K562 (cell line): ENCODE data around the gene EXOC2. TPM values are rescaled to one million over a fixed set of nuclear protein-coding genes. Genes with fewer than 3 reads are reported as not detected.

Source experiments
- ARID4B ChIP-seq: sonication (generic); formaldehyde crosslinking; IDR thresholded peaks from 2 replicates; pipeline ENCODE4 v1.8.0; 2022; ENCODE audit warnings: mild to moderate bottlenecking, missing genetic modification reagents
- CREB1 ChIP-seq, 2 experiments: sonication (generic) in 1 of 2; formaldehyde crosslinking in 1 of 2; IDR thresholded peaks; 2 replicates each; pipeline versions ENCODE4 v1.6.1 to v1.8.0; 2012 to 2022; ENCODE audit warnings: inconsistent platforms in 1 of 2, mild to moderate bottlenecking in 1 of 2, missing genetic modification reagents in 1 of 2, moderate library complexity in 1 of 2
- IRF2 ChIP-seq: sonication (generic); formaldehyde crosslinking; IDR thresholded peaks from 2 replicates; pipeline ENCODE4 v1.8.1; 2022; ENCODE audit warnings: mild to moderate bottlenecking, missing genetic modification reagents
- MLX ChIP-seq, 2 experiments: fragments of 450-650 bp in 1 of 2; sonication (generic) in 1 of 2; formaldehyde crosslinking; conservative IDR thresholded peaks; 2 replicates each; pipeline versions ENCODE4 v1.4.0 to v1.8.1; 2020 to 2022; ENCODE audit warnings: mild to moderate bottlenecking in 1 of 2, missing genetic modification reagents in 1 of 2
- NFIX ChIP-seq: fragments of 250-450 bp; sonication (Bioruptor Pico); IDR thresholded peaks from 2 replicates; pipeline ENCODE4 v1.4.0; 2020; ENCODE audit warnings: low read depth, mild to moderate bottlenecking, moderate library complexity
- PRDM10 ChIP-seq: fragments of 450-650 bp; IDR thresholded peaks from 2 replicates; pipeline ENCODE4 v1.6.1; 2018; ENCODE audit not compliant: partially characterized antibody
- RNF219 ChIP-seq: fragments of 250-450 bp; sonication (Bioruptor Pico); IDR thresholded peaks from 2 replicates; pipeline ENCODE4 v1.5.0; 2022; ENCODE audit warnings: mild to moderate bottlenecking
- polyA plus RNA-seq, 8 experiments: library from polyadenylated mRNA; depleted of rRNA in 4 of 8; stranded (reverse) in 5 of 8; unstranded in 3 of 8; fragments of >200 nt; fragmentation: Nextera tagmentation in 2 of 8; fragmentation: Illumina TruSeq in 1 of 8; extraction: Ambion mirVana in 2 of 8; extraction: Trizol in 1 of 8; gene quantifications; 2 replicates each; pipeline versions ENCODE4 v1.2.1 to v1.2.3, GENCODE V29; 2011 to 2014; ENCODE audit warnings: inconsistent platforms in 1 of 8, missing spikeins in 1 of 8
- total RNA-seq, 7 experiments: library from RNA; depleted of rRNA in 6 of 7; stranded (reverse); fragments of >200 nt in 6 of 7; fragmentation: Illumina TruSeq in 2 of 7; extraction: Trizol in 2 of 7; gene quantifications; 2 replicates each; pipeline versions ENCODE4 v1.2.1 to v1.2.3, GENCODE V29; 2011 to 2021; ENCODE audit warnings: low replicate concordance in 1 of 7

EXOC2 gene
- total and polyA plus RNA-seq, 9 of the 15 experiments (the other 6 are each of a cell fraction or from before 2014, with no cell fraction given), result 12.2 to 30.2 (median 24.2) TPM

- TF ChIP-seq ARID4B (CRISPR knock-in tag) (no peak), IRF2 (no peak), CREB1 (IDR thresholded peaks at IDR 0.05) (no peak), CREB1 (CRISPR knock-in tag; IDR thresholded peaks at IDR 0.05) (no peak), NFIX (CRISPR knock-in tag) (no peak), PRDM10 (no peak), RNF219 (CRISPR knock-in tag) (no peak), MLX (CRISPR knock-in tag; conservative IDR thresholded peaks at IDR 0.05) (no peak)
Observed at GRCh38 chr6:504446-504980, 188.4 kb downstream of the EXOC2 start (continued).
